Tibial artery (tissue), 4 donors: ENCODE data around the gene MPHOSPH10.

Experiments
- DNase-seq, 2 donors: peaks; one replicate each; pipeline ENCODE4 v3.0.0-alpha.2; 2019
- H3K27ac ChIP-seq, 2 donors: fragments of 200-600 bp; sonication (generic) in 1 of 2; 1 replicate in 1 of 2; 2 replicates in 1 of 2; pipeline ENCODE4 v1.5.1; 2018 to 2019; ENCODE audit warnings: mild to moderate bottlenecking in 1 of 2
- H3K27me3 ChIP-seq, 2 donors: fragments of 200-600 bp; sonication (generic) in 1 of 2; one replicate each; pipeline versions ENCODE4 v1.5.1 to v1.6.0; 2016 to 2019
- H3K36me3 ChIP-seq, 3 donors: fragments of 200-600 bp; sonication (generic) in 2 of 3; one replicate each; pipeline ENCODE4 v1.5.1; 2016 to 2019; ENCODE audit warnings: mild to moderate bottlenecking in 2 of 3
- H3K4me1 ChIP-seq, 4 donors: fragments of 200-600 bp; sonication (generic) in 2 of 4; 1 replicate in 3 of 4; 2 replicates in 1 of 4; pipeline ENCODE4 v1.5.1; 2016 to 2019
- H3K4me3 ChIP-seq, 2 donors: fragments of 200-600 bp; sonication (generic) in 1 of 2; 1 replicate in 1 of 2; 2 replicates in 1 of 2; pipeline ENCODE4 v1.5.1; 2018 to 2019; ENCODE audit warnings: mild to moderate bottlenecking in 2 of 2
- H3K9me3 ChIP-seq, 3 donors: fragments of 200-600 bp; sonication (generic) in 1 of 3; one replicate each; pipeline ENCODE4 v1.5.1; 2016 to 2019
- intact Hi-C: fragments of 100-400 bp; cut with DNase I; formaldehyde crosslinking; loops from one replicate; pipeline ENCODE4 v1.15.0; 2023; ENCODE audit warnings: low total_unique reads
- TF ChIP-seq, protein P1 (sequence below), 2 experiments: fragments of 200-600 bp in 1 of 2; fragments of 450-650 bp in 1 of 2; IDR thresholded peaks; one replicate each; pipeline ENCODE4 v1.5.1; 2017 to 2019; ENCODE audit warnings: antibody characterized with exemption in 2 of 2, mild to moderate bottlenecking in 1 of 2, moderate library complexity in 1 of 2

Gene MPHOSPH10

DNA sequence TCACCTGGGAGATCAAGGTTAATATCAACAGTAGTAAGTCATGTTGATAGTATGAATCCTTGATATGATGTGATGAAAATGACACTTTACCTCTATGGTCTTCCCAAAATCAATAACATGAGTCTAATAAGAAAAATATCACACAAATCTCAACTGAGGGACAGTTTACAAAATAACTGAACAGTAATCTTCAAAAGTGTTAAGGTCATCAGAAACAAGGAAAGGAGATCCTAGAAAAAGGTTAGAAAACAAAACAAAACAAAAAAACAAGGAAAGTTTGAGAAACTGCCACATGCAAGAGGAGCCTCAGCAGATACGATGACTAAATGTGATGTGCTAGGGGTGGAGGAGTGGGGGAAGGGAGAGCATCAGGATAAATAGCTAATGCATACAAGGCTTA lies 16.6 kb upstream of the MPHOSPH10 start:
- Histone ChIP-seq H3K36me3 (peaks cover 8 to 60% (median 43%) of the 10 kb centered on the region in 3 donors), H3K4me1 (no peaks in the 10 kb centered on the region), H3K9me3 (no peaks in the 10 kb centered on the region), H3K4me3 (no peak overlapping the region), H3K27ac (no peak overlapping the region), H3K27me3 (no peaks in the 10 kb centered on the region)
- intact Hi-C loops = no loop called here
- TF ChIP-seq, protein P1, sequence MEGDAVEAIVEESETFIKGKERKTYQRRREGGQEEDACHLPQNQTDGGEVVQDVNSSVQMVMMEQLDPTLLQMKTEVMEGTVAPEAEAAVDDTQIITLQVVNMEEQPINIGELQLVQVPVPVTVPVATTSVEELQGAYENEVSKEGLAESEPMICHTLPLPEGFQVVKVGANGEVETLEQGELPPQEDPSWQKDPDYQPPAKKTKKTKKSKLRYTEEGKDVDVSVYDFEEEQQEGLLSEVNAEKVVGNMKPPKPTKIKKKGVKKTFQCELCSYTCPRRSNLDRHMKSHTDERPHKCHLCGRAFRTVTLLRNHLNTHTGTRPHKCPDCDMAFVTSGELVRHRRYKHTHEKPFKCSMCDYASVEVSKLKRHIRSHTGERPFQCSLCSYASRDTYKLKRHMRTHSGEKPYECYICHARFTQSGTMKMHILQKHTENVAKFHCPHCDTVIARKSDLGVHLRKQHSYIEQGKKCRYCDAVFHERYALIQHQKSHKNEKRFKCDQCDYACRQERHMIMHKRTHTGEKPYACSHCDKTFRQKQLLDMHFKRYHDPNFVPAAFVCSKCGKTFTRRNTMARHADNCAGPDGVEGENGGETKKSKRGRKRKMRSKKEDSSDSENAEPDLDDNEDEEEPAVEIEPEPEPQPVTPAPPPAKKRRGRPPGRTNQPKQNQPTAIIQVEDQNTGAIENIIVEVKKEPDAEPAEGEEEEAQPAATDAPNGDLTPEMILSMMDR (IDR thresholded peaks at IDR 0.05) = no peak
- no peak for DNase-seq

DNA sequence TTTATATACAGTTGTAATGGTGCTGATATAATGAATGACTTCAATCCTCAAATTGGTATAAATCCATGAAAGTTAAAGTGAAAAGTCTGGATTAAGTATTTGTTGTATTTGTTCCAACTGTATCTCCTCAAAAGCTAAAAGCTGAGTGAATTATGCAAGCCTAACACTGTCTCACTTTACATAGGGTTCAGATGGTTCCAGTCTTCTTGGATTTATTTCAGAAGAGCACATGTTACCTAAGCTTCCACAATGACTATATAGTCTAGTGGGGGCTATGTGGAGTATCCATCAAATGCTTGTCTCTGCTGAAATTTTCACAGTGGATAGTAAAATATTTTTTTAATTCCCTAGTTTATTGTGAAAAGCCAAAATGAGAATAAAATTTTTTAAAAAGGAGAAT lies 13.4 kb upstream of the MPHOSPH10 start:
- no peaks in the 10 kb centered on the region for H3K4me1 ChIP-seq
- H3K9me3 ChIP-seq = no peaks in the 10 kb centered on the region
- H3K27me3 ChIP-seq = no peaks in the 10 kb centered on the region
- no peak overlapping the region for H3K27ac ChIP-seq
- H3K4me3 ChIP-seq = no peak overlapping the region
- no peak for DNase-seq
- TF ChIP-seq, protein P1 (IDR thresholded peaks at IDR 0.05) = no peak
- H3K36me3 ChIP-seq = peaks cover 9 to 74% (median 47%) of the 10 kb centered on the region in 3 donors
- intact Hi-C loops = no loop called here

DNA sequence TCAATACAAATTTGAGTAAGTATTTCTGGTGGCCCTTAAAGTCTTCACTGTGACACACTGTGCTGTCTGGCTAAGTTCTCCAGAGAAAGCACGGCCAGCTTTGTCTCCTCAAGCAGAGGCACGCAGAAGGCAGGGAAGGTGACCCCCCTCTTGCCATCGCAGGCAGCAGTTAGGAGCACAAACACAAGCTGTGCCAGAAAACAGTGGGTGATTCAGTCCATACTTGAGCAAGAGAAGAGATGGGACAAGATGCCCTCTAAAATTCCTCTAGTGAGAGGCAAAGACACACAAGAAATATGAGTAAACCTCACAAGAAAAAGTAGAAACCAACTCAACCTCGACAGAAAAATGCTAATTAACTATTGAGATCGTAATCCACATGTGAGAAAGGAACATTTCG lies 10.2 kb upstream of the MPHOSPH10 start:
- no peaks in the 10 kb centered on the region for H3K4me1 ChIP-seq
- no peak overlapping the region for H3K4me3 ChIP-seq
- intact Hi-C loops = no loop called here
- H3K9me3 ChIP-seq = no peaks in the 10 kb centered on the region
- H3K27ac ChIP-seq = no peak overlapping the region
- H3K36me3 ChIP-seq = peaks cover 9 to 75% (median 43%) of the 10 kb centered on the region in 3 donors
- no peaks in the 10 kb centered on the region for H3K27me3 ChIP-seq
- DNase-seq = no peak
- TF ChIP-seq, protein P1 (IDR thresholded peaks at IDR 0.05) = no peak

DNA sequence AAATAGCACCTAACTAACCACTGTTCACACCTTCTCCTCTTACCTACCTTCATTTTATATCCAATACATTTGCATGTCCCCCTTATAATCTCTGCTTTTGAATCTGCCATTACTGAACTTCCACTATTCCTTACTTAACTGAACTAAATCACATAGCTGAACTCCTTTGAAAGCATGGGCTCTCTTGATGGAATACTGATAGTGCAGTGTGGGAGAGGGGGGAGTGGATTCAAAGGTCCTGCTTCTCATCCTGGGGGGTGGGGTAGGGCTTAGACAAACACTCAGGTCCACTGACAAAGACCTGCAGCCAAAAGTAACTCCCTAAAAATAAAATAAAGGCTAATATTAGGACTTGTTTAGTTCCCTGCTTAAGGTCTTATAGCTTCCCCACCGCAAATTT lies 9.0 kb upstream of the MPHOSPH10 start:
- Histone ChIP-seq H3K27ac (no peak overlapping the region), H3K4me1 (no peaks in the 10 kb centered on the region), H3K27me3 (no peaks in the 10 kb centered on the region), H3K4me3 (no peak overlapping the region), H3K36me3 (peaks cover 9 to 63% (median 39%) of the 10 kb centered on the region in 3 donors), H3K9me3 (no peaks in the 10 kb centered on the region)
- no peak for DNase-seq
- TF ChIP-seq, protein P1 (IDR thresholded peaks at IDR 0.05) = no peak
- intact Hi-C loops = no loop called here

DNA sequence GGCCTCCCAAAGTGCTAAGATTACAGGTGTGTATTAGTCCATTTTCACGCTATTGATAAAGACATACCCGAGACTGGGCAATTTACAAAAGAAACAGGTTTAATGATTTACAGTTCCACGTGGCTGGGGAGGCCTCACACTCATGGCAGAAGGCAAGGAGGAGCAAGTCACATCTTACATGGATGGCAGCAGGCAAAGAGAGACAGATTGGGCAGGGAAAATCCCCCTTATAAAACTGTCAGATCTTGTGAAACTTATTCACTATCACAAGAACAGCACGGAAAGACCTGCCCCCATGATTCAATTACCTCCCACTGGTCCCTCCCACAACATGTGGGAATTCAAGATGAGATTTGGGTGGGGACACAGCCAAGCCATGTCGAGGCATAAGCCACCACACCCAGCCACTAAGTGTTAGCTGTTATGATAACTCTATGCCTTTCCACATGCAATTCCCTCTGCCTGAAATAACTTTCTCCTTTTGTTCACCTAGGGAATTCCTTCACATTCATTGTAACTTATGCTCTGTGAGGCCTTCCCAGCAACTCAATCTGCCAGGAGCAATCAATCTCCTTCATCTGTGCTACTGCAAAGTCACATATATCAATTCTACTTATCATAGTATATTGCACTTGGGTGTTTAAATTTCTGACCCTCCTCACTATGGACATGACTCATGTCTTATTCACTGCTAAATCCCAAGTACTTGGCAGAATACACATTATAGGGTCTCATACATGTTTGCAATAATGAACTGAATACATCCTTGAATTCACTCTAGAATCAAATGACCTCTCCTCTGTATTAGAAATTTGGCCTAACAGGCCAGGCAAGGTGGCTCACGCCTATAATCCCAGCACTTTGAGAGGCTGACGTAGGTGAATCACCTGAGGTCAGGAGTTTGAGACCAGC lies 7.8 kb upstream of the MPHOSPH10 start:
- Histone ChIP-seq H3K9me3 (no peaks in the 10 kb centered on the region), H3K4me3 (no peak overlapping the region), H3K36me3 (peaks cover 9 to 59% (median 27%) of the 10 kb centered on the region in 3 donors), H3K27me3 (no peaks in the 10 kb centered on the region), H3K4me1 (peaks cover 0 to 7% (median 4%) of the 10 kb centered on the region in 4 donors), H3K27ac (no peak overlapping the region)
- no peak for DNase-seq
- TF ChIP-seq, protein P1 (IDR thresholded peaks at IDR 0.05) = no peak
- intact Hi-C loops = no loop called here
